Gastroesophageal sphincter (tissue), 3 donors: Measurements from ENCODE around the gene EAF1.

Experiments
- CTCF ChIP-seq, 4 experiments: fragments of 200-600 bp in 2 of 4; fragments of 450-650 bp in 2 of 4; sonication (generic) in 1 of 4; IDR thresholded peaks; one replicate each; pipeline ENCODE4 v1.5.1; 2017 to 2019; ENCODE audit warnings: antibody characterized with exemption in 4 of 4, mild to moderate bottlenecking in 2 of 4, moderate library complexity in 2 of 4
- EP300 ChIP-seq: sonication (generic); formaldehyde crosslinking; IDR thresholded peaks from one replicate; pipeline ENCODE4 v1.6.1; 2017; ENCODE audit warnings: antibody characterized with exemption, mild to moderate bottlenecking
- POLR2A ChIP-seq, 2 donors: fragments of 450-650 bp; IDR thresholded peaks; one replicate each; pipeline ENCODE4 v1.6.1; 2017; ENCODE audit warnings: antibody characterized with exemption in 2 of 2, mild to moderate bottlenecking in 2 of 2, moderate library complexity in 1 of 2
- POLR2AphosphoS5 ChIP-seq: sonication (generic); formaldehyde crosslinking; IDR thresholded peaks from one replicate; pipeline ENCODE4 v1.6.1; 2017; ENCODE audit warnings: antibody characterized with exemption

DNA sequence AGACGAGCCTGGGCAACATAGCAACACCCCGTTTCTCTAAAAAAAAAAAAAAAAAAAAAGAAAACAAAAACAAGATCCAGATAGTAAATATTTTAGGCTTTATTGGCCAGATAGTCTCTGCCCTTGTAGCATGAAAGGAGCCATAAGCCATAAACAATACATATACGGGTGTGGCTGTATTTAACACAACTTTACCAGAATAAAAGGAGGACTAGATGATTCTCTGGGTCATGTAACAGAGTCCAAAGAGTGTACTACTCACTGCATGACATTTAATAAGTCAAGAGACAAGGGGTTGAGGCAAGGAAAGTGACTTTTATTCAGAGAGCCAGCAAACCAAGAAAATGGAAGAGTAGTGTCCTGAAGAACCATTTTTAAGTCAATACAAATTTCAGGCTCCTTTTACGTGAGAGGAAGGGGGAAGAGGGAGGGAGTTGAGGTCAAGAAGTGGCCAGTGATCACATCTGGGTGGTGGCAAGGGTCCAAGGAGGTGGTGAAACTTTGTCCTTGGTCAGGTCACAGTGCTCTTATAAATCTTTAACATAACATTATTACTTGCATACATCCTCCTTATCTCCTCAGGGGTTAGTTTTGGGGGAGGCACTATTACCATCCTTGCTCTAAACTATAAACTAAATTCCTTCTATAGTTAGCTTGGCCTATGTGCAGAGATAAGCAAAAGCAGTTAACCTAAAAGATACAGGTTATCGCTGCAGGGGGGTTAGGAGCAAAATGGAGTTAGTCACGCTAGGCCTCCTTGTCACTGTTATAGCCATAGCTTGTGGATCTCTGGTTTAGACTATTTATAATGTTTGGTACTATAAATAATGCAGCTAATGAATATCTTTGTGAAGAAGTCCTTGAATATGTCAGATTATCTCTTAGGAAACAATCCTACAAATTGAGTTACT, 46.2 kb upstream of the EAF1 start:
- TF ChIP-seq POLR2A (IDR thresholded peaks at IDR 0.05) (no peak), CTCF (IDR thresholded peaks at IDR 0.05) (no peak), EP300 (no peak), POLR2AphosphoS5 (no peak)
